ENCODE data around the gene IPO13.

Gene IPO13

GRCh38 chr1:43913666-43914360 lies 32.9 kb upstream of the IPO13 start:
- no peak for TF ChIP-seq POU6F1 (CRISPR knock-in tag; IDR thresholded peaks at IDR 0.05; ENCODE audit: borderline replicate concordance, low read depth)
- no peak for TF ChIP-seq TCF4 (CRISPR knock-in tag; IDR thresholded peaks at IDR 0.05; ENCODE audit: borderline replicate concordance)
- TF ChIP-seq TOX (CRISPR knock-in tag; IDR thresholded peaks at IDR 0.05; ENCODE audit: borderline replicate concordance) = no peak
- ATAC-seq = no peak

GRCh38 chr1:43914576-43915525 lies 31.9 kb upstream of the IPO13 start:
- TF ChIP-seq ESRRG (CRISPR knock-in tag; IDR thresholded peaks at IDR 0.05) (no peak), ARNTL (CRISPR knock-in tag; IDR thresholded peaks at IDR 0.05; ENCODE audit: borderline replicate concordance, low read depth) (no peak), ZNF8 (CRISPR knock-in tag; IDR thresholded peaks at IDR 0.05) (no peak), CREB5 (CRISPR knock-in tag; IDR thresholded peaks at IDR 0.05; ENCODE audit: low read depth) (no peak), ZNF70 (CRISPR knock-in tag; IDR thresholded peaks at IDR 0.05) (no peak), TOX (CRISPR knock-in tag; IDR thresholded peaks at IDR 0.05; ENCODE audit: borderline replicate concordance) (no peak), TCF4 (CRISPR knock-in tag; IDR thresholded peaks at IDR 0.05; ENCODE audit: borderline replicate concordance) (no peak), ISL1 (CRISPR knock-in tag; IDR thresholded peaks at IDR 0.05) (no peak), ZC3H10 (CRISPR knock-in tag; IDR thresholded peaks at IDR 0.05) (no peak), CSDC2 (CRISPR knock-in tag; IDR thresholded peaks at IDR 0.05) (no peak), POU6F1 (CRISPR knock-in tag; IDR thresholded peaks at IDR 0.05; ENCODE audit: borderline replicate concordance, low read depth) (no peak), TSHZ2 (CRISPR knock-in tag; IDR thresholded peaks at IDR 0.05) (no peak), ZFP3 (CRISPR knock-in tag; IDR thresholded peaks at IDR 0.05) (no peak)
- ATAC-seq = no peak

GRCh38 chr1:43919906-43920305 lies 26.8 kb upstream of the IPO13 start:
- ATAC-seq = no peak; the same call in 2 of the 3 replicates
- TF ChIP-seq ZFP30 (CRISPR knock-in tag; IDR thresholded peaks at IDR 0.05) = no peak
- TF ChIP-seq ARNTL (CRISPR knock-in tag; IDR thresholded peaks at IDR 0.05; ENCODE audit: borderline replicate concordance, low read depth) = no peak
- TF ChIP-seq TSHZ2 (CRISPR knock-in tag; IDR thresholded peaks at IDR 0.05) = no peak
